DMS153 treated with DMSO at 0.1 percent for 48 hours (cell line): Measurements from ENCODE around the gene MTURN.
"Not testable (repeated sequence)": the region's sequence is repeated elsewhere in the genome, so short reads cannot be mapped to it uniquely, and the experiment has no call there.

Experiments used
- DNase-seq: peaks from one replicate; lab custom pipeline; 2025; ENCODE audit not compliant: unreplicated experiment; lab: John Stamatoyannopoulos, UW

The MTURN gene

DNA sequence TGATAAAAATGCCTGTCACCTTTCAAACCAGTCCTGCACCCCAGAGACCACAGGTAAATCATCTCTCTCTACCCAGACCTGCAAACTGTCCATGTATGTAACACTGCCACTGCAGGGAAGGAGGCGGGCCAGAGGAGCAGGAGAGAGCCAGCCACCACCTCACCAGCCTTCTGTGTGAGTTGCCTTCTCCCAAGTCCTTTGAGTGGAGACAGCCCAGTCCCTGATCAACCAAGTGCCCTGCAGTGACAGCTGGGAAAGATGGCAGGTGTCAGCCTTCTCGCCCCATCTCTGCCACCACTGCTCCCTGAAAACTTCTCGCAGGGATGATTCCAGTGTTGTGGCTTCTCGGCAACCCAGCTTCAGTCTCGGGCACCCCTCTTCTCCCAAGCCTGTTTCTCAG is 42.4 kb downstream of the MTURN start:
- no peak for DNase-seq

DNA sequence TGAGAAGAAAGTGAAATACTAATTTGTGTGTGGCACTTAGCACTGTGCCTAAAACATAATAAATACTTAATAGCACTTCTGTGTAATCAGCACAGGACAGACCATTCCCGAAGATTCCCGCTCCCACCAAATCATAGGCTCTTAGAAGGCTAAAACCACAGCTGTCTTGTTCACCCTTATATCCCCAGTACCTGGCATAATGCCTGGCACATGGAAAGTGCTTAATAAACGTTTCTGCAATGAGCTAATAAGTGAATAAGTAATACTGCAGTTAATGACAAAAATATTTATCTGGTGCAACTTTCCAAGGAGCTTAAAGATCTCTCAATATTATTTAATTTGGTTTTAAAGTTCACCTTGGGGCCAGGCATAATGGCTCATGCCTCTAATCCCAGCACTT is 43.2 kb downstream of the MTURN start:
- no peak for DNase-seq

DNA sequence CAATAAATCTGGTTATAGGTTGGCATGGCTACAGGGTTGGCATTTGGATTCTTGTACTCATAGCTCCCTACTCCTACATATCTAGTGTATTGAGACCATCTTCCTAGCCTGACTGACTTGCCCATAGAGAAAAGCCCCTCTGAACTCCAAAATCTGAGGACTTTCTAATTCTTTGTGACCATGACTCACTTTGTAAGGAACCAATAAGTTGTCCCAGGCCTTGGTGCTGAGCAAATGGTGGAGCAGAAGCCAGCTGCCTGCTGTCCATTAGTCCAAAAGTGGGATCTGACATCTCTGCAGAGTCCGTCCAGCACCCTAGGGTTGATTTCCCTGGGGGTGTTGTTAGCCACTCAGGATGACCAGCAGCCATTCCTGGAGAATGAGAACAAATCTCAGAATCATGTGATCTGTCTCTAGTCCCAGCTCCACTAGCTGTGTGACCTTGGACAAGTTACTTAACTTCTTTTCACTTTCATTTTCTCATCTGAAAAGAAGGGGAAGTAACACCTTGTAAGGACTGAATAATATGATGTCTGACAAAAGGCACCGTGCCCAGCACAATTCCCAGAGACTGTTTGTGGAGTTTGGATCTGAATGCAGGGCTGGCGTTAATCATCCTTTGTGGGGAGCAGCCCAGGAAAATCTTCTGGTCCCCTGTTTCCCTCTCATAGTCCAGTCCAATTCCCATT is 44.1 kb downstream of the MTURN start:
- no peak for DNase-seq

DNA sequence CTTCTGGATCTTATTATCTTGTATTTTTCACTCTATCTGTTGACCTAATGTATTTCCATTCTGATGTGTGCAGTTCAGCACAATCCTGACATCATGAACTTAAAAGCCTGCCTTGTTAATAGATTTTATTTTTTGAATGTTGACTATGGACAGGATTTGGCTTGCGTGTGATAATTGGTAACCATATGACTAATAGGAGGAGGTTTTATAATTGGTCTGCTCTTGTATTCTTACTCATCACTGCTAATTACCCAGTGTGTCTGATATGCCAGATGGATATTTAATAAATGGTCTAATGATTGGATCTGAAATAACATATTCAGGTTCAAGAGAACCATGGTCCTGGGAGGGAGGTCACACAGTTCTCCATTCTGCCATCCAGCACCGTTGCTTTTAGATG is 45.9 kb downstream of the MTURN start:
- DNase-seq, result no peak

DNA sequence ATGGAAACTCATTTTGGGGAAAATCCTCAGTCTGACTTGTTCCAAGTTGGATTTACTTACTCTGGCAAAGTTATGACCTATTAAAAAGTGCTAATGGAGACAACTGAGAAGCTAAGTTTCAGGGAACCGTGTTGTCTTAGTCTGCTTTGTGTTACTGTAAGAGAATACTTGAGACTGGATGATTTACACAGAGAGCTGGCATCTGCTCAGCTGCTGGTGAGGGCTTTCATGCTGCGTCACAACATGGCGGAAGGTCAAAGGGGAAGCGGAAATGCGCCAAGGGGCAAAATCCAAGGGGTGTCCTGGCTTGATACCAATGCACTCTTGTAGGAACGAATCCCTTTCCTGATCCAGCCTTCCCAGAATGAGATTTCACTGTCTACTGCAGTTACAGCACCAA is 46.4 kb downstream of the MTURN start:
- no peak for DNase-seq

DNA sequence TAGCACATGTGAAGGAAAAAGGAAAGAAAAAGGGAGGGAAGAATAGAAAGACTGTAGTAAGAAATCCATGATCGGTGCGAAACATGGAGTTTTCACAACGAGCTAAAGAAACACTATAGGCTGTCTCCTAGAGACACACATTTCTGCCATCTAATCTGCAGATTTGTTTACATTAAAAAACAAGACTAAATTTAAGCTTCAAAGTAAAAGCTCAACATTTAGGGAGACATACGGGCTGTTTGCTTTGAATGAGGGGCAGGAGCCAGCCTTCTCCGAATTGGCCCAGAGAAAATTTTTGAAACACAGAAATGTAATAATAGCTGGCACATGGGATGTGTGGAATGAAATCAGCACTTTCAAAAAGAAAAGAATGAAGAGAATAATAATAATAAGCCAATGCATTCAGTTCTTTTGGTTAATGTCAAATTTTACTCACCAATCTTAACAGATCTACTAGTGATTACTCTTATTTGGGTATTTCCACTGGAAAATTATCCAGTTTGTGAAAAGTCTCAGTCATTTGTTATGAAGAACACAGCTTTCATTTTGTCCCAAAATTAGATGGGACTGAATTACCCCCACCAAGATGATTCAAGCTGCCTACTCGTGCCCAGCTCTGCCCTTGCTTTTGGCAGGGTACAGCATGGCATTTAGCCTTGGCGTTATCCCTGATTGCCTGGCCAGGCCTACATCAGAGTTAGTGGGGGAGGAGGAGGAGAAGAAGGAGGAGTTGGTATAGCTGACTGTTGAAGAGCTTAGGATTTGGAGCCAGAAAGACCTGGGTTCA is 47.1 kb downstream of the MTURN start:
- no peak for DNase-seq

DNA sequence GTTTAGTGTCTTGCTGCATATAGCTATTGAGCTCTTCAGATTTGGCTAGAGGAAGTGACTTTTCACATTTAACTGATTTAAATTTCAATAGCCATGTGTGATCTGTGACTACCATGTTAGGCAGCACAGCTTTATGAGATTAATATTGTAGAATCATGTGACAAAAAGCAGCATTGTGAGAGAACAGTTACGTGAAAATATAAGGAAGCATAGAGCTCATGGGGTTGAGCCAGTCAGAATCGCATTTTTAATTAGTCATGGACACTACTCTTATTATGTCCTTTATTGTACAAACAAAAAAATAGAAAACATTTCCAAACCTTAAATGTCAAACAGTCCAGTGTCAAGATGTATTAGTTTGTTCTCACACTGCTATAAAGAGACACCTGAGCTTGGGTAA is 48.0 kb downstream of the MTURN start:
- no peak for DNase-seq

DNA sequence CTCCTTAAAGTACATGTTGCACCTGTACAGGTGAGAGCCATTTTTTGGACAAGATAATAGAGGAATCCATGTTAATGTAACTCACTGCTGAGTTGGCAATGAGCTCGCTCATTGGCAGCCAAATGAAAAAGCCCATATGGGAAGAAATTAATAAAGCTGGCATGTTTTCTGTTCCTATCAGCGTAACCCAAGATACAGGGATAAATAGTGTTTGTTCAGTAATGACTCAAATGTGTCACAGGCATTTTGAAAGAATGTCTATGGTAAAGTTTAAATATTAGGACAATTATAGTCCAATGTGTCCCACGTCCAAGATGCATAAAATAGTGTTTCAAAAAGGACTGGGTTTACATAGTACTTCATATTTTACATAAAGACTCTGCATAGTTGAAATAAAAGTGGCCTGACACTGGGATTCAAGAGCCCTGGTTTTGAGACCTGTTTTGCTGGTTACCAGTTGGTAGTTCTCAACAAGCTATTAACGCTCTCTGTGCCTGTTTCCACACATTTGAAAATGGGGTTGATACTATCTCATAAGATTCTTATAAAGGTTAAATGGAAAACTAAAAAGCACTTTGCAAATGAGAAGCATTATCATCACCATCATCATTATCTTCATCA is 49.1 kb downstream of the MTURN start:
- no peak for DNase-seq

DNA sequence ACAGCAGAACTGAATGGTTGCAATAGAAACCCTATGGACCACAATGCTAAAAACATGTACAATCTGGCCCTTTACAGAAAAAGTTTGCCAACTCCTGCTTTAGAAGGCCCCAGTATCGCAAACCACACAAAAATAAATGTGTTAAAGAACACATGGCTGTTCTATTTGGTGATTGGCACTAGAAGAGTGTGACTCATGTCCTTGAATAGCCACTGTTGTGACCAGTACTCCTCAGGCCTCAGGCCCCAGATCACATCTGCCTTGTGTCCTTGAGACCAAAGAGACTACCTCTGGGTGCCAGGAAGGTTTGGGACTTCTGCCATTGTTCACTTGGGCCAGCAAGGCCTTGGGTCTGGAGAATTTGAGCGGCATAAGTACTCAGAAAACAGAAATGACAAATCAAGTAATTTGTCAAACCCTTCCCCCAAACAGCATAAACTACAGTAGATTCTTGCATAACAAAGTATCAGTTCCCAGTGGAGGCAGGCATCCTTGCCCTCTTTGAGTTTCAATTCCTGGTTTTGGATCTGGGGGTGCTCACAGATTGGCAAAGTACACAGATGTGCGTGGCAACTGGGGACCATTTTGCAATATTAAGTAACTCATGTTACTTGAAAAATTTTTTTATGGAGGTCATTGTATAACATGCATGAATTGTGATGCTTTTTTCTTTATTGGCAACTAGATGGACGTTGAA is 50.2 kb downstream of the MTURN start:
- DNase-seq, result no peak

DNA sequence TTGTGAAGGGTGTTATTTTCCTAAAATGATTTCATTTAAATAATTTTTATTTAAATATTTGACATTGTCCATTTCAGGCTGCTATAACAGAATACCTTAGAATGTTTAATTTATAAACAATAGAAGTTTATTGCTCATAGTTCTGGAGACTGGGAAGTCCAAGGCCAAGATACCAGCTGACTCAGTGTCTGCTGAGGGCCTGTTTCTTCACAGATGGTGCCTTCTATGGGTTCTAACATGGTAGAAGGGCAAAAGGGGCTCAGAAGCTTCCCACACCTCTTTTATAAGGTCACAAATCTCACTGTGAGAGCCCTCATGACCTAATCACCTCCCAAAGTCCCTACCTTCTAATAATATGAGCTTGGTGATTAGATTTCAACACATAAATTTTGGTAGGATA is 50.7 kb downstream of the MTURN start:
- no peak for DNase-seq

DNA sequence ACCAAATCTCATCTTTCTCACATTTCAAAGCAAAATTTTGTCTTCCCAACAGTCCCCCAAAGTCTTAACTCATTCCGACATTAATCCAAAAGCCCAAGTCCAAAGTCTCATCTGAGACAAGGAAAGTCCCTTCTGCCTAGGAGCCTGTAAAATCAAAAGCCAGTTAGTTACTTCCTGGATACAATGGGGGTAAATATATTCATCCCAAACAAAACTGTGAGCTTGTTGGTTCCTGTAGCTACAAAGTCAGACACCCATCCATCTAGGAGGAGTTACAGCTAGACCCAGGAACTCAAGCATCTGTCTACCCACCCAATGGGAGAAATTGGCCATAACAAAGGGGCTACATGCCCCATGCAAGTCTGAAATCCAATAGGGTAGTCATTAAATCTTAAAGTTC is 51.9 kb downstream of the MTURN start:
- DNase-seq, result no peak

DNA sequence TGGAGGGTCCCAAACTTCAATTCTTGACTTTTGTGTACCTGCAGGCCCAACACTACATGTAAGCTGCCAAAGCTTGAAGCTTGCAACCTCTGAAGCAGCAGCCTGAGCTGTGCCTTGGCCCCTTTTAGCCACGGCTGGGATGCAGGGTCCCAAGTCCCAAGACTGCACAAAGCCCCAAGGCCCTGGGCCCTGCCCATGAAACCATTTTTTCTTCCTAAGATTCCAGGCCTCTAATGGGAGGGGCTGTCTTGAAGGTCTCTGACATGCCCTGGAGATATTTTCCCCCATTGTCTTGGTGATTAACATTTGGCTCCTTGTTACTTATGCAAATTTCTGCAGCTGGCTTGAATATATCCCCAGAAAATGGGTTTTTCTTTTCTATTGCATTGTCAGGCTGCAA is 52.7 kb downstream of the MTURN start:
- DNase-seq, result no peak

DNA sequence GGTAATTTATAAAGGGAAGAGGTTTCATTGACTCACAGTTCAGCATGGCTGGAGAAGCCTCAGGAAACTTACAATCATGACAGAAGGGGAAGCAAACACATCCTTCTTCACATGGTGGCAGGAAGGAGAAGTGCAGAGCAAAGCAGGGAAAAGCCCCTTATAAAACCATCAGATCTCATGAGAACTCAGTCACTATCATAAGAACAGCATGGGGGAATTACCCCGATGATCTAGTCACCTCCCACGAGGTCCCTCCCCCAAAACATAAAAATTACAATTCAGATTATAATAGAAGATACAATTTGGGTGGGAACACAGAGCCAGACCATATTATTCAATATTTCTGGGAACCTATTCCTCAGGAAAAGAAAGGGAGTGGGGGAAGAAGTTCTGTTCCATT is 53.6 kb downstream of the MTURN start:
- not testable (repeated sequence) for DNase-seq

DNA sequence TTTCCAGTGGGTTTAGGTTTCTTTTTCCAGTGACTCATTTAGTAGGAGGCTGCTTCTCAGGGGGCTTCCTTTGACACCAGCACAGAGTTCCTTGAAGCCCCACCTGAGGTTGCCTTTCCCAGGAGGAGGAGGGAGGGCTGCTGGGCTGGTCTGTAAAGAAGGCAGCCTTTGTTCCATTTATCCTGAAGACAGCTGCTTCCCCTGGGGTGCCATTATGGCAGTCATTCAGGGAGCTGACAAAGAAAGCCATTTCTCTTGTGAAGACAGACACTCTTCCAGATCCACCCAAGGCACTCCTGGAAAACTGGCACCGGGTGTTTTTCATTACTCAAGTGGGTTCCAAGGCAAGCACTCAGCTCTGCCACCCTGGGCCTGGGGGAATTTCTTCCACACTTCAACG is 54.0 kb downstream of the MTURN start:
- no peak for DNase-seq

DNA sequence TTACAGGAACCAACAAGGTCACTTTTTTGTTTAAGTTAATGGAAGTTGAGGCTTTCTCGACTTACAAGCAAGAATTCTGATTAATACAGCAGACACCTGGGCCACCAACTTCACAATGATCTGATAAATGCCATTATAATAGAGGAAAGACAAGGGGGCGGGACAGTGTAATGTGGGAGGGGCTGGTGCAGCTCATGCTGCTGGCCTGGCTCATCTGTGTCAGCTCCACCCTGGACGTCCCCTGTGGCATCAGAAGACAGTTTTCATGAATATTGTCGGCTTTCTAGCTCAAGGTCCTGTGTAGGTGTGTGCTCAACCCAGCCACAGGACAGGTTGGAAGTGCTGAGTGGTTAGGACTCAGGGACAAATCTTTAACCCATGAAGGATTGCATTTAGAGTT is 57.0 kb downstream of the MTURN start:
- no peak for DNase-seq

DNA sequence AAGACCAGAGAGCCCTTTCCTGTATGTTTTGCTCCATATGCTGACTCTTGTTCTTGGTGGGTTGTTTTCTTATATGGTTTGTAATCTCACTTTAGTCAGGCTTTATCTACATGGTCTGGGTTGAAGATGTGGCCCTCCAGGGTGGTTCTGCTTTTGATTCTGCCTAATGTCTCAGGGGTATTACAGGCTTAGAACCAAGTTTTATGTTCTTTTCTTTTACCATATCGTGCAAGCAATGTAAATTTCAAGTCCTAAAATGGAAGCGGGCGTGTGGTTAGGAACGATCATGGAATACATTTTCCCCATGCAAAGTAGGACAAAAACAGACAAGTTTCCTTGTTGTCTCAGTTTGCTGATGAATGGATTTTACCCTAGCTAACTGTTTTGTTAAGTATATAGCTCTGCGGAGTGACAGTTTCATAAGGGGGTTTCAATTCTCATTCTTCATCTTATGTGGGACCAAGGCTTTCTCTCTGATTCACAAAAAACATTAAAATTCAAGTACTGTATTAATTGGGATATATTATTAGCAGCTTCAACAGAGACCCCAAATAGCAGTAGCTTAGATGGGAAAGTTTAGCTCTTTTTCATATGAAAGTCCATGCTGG is 58.7 kb downstream of the MTURN start:
- no peak for DNase-seq

DNA sequence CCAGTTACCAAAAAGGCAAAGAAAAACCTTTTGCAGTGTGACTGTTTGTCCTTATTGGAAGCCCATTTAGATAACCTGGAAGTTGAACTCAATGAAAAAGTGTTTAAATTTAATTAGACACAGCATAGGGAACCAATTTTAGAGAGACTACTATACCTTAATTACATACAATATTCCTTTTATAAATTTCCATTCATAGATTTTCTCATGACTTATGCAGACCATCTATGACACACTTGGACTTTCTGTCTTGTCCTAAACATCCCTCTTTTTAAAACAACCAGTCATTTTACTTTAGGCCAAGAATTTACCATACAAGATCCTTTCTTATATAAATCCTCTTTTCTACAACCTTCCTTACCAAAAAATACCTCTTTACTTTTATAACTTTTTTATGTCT is 61.6 kb downstream of the MTURN start:
- DNase-seq, result no peak

DNA sequence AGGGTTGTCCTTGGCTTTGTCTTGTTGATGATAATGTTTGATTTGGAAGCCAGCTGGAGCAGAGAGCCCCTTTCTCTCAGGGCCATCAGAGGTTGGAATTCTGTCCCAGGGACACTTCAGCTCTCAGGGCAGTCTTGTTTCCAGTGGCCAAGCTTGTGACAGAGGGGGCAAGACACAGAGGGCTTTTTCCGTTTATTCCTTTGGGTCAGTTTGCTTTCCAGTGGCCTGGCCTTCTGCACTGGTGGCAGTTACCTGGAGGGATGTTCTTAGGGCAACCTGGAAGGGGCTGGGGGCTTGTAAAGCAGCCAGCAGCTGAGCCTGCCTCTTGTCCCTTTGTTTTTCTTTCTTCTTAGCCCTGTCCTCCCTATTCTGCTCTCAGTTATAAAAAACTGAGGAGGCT is 62.7 kb downstream of the MTURN start:
- no peak for DNase-seq

DNA sequence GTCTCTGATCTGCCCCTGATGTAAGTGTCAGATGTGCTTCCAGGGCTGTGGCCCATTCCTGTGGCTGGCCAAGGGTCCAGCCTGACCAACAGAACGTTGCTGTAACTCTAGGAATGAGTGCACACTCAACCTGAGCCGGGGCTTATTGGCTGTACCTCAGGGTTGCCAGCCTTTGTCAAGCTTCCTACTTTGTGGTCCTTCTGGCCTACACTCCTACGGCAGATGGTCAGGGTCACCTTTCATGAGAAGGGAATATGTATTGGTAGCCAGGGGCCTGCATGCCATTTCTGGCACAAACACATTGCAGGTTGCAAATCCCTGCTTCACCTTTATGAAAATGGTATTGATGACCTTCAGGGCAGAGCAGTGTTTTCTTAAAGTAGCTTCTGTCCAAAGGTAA is 64.5 kb downstream of the MTURN start:
- no peak for DNase-seq

DNA sequence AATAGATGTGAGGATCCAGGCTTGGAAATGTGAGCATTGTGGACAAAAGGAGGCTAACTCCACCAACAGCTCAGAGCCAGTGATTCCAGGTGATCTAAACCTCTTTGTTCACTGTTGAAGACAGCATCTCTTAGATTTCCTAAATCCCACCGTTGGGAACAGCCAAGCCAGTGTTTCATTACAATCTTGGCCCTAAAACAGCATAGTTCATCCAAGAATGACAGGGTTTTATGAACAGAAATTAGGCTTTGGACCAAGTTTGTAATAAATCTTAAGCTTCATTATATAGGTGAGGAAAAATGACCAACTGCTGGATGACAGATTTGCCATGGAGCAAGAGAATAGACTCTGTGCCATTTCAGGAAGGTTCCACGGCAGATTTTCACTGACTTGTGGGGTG is 65.8 kb downstream of the MTURN start:
- no peak for DNase-seq

DNA sequence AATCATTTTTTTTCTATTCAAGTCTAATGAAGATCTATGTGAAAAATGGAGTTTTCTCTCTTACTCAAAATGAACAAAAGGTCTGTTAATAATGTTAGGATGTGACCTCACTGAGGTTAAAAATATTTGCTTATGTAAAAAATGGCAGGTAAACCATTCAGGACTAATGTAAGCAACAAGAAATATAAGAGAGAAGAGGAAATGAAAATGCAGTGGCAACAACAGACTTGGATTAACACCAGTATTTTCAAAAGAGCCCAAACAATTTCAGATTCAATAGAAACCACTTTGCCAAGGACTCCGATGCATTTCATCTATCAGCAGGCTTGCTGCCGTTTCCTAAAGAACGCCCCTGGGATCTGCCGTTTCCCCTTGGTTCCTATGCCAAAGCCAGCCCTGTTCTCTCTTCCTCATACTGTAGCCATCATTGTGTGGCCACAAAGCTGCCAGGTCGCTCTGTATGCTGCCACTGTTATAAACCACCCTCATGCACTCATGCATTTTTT is 66.4 kb downstream of the MTURN start:
- no peak for DNase-seq
